Fibroblast of mammary gland (primary cell): ENCODE results near the gene CYTL1.
"Not testable (repeated sequence)": the region's sequence is repeated elsewhere in the genome, so short reads cannot be mapped to it uniquely, and the experiment has no call there.

Source experiments
- DNase-seq: peaks from one replicate; pipeline ENCODE4 v3.0.0-alpha.2; 2010; ENCODE audit warnings: low read depth
- H3K4me3 ChIP-seq: 2 replicates; pipeline ENCODE4 v1.5.1; 2011; ENCODE audit warnings: low read depth, mild to moderate bottlenecking, low read length, moderate library complexity; ENCODE audit not compliant: control insufficient read depth
- TF ChIP-seq, protein P1 (sequence below): conservative IDR thresholded peaks from 2 replicates; pipeline ENCODE4 v1.5.1; 2011; ENCODE audit warnings: low read depth, low read length, inconsistent platforms; ENCODE audit not compliant: control insufficient read depth, insufficient read depth

Gene CYTL1

DNA sequence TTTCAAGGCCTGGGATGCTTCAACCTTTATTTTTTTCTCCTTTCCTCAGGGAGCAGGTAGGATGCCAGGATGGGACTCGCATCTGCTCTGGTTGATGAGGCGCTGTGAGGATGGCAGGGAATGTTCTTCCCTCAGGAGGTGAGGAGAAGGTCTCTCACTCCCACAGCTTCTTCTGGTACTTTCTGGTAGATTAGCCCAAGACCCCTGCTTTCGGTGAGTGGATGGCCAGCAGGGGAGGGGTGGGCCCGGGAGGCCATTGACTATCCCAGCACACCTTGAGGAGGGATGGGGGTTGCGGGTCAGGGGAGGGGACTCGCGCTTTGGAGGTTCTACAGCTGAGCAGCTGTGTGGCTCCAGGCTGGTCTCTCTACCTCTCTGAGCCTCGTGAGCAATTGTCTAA is 14.8 kb downstream of the CYTL1 start:
- no peak for DNase-seq
- TF ChIP-seq, protein P1, sequence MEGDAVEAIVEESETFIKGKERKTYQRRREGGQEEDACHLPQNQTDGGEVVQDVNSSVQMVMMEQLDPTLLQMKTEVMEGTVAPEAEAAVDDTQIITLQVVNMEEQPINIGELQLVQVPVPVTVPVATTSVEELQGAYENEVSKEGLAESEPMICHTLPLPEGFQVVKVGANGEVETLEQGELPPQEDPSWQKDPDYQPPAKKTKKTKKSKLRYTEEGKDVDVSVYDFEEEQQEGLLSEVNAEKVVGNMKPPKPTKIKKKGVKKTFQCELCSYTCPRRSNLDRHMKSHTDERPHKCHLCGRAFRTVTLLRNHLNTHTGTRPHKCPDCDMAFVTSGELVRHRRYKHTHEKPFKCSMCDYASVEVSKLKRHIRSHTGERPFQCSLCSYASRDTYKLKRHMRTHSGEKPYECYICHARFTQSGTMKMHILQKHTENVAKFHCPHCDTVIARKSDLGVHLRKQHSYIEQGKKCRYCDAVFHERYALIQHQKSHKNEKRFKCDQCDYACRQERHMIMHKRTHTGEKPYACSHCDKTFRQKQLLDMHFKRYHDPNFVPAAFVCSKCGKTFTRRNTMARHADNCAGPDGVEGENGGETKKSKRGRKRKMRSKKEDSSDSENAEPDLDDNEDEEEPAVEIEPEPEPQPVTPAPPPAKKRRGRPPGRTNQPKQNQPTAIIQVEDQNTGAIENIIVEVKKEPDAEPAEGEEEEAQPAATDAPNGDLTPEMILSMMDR = no peak
- H3K4me3 ChIP-seq = no peak overlapping the region

DNA sequence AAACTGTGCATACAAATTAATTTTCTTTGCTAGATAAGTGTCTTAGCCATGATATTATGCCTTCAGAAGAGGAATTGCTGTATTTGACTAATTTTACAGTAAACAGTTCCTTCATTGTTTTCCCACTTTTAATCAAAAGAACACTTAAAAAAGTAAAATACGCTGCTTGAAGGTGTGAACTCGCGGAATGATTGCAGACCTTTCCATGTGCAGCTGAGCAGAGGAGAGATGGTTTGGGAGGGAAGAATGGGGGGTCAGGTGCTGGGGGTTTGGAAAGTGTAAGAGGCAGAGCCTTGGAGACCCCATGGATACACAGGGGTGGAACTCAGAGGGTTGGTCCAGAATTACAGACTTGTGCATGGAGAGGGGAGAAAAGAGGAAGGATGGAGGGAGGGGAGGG is 15.3 kb downstream of the CYTL1 start:
- no peak for DNase-seq
- TF ChIP-seq, protein P1 = no peak
- no peak overlapping the region for H3K4me3 ChIP-seq

DNA sequence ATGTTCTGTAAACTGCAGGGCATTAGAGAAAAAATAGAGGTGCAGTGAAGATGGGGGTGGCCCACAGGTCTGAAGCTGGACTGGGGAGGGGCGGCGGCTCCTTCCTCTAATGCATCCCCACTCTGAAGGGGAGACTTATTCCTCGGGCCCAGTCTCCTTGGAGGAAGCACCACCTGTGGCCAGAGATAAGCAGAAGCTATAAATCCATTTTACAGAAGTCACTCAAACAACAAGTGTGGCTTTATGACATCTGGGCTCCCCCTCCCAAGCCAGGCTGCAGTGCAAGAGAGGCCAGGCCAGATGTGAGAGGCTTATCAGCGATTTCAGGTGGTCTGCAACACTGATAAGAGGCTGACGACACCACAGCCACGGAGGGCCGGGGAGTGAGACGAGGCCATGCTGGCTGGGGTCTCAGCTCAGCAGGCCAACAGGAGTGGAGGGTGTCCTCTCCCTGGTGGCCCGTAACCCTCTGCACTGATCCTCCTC is 15.8 kb downstream of the CYTL1 start:
- no peak overlapping the region for H3K4me3 ChIP-seq
- TF ChIP-seq, protein P1 = no peak
- DNase-seq = no peak

DNA sequence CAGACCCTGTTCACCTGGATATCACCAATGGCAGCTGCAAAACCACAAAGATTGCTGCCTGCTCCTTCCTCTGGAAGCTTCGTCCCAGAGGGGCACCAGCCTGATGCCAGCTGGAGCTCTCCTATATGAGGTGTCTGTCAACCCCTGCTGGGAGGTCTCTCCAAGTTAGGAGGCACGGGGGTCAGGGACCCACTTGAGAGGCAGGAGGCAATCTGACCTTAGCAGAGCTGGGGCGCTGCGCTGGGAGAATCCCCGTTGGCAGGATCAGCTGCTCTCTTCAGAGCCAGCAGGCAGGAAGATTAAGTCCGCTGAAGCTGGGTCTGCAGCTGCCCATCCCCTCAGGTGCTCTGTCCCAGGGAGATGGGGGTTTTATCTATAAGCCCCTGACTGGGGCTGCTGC is 17.6 kb downstream of the CYTL1 start:
- DNase-seq, H3K4me3 ChIP-seq: not testable (repeated sequence)

DNA sequence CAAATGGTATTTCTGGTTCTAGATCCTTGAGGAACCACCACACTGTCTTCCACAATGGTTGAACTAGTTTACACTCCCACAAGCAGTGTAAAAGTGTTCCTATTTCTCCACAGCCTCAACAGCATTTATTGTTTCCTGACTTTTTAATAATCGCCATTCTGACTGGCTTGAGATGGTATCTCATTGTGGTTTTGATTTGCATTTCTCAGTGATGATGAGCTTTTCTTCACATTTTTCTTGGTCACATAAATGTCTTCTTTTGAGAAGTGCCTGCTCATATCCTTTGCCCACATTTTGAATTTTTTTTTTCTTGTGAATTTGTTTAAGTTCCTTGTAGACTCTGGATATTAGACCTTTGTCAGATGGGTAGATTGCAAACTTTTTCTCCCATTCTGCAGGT is 22.3 kb downstream of the CYTL1 start:
- not testable (repeated sequence) for DNase-seq, H3K4me3 ChIP-seq

DNA sequence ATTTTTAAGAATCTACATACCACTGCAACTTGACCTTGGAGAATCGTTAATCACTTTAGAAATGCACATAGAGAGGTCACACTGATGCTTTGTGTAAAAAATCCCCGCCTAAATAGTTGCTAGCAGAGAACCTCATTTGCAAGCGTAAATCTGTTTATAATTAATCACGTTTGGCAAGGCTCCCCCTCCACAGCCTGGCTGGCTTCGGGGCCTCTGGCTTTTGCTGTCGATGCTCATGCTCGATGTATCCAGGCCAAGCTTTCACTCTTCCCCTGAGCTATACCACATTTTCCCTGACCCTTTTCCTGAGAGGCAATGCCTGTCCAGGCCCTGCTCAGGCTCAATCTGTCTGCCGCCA is 23.4 kb downstream of the CYTL1 start:
- TF ChIP-seq, protein P1 = no peak
- H3K4me3 ChIP-seq = no peak overlapping the region
- no peak for DNase-seq

DNA sequence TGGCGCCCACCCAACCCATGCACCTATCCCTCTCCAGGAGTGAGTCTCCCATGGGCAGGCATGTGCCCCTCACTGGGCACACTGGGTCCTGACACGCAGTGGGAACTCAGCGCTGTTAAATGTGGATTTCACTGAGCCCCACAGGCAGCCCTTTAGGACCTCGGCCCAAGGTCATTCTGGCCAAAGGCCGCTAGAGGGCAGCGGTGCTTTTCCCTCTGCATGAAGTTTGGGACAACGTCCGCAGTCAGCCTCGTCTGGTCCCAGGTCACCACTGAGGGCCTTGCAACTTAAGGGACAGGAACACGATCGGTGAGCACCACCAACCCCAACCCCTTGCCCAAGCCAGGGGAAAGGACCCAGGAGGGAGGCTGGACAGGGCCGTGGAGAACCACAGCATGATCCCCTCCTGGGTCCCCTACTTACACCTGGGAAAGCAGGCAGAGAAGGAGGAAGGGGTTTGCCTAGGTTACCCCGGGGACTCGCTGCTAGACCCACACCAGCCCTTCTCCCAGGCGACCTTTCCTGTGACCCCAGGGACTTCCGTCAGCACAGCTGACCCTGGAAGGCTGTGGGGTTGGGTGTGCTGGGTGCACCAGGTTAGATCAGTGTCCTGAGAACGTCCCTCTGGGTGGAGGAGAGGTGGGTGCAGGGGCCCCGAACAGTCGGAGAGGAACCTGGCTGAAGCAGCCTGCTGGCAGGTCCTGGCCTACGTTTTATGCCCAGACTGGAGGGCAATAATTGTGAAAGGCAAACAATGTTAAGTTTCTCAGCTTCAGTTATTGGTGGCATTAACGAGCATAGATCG is 24.0 kb downstream of the CYTL1 start:
- DNase-seq = peak; percentile 65
- TF ChIP-seq, protein P1 = peak; percentile 91

More for the DNA sequence above, 24.0 kb downstream of the CYTL1 start:
- H3K4me3 ChIP-seq = no peak overlapping the region
